ENCODE data around the gene PMEPA1.

Gene PMEPA1

GRCh38 chr20:57718490-57719009 lies 8.7 kb upstream of the PMEPA1 start:
- Histone ChIP-seq H3K79me2 (ENCODE audit: control insufficient read depth, low read length) (no peaks in the 10 kb centered on the region), H3K27me3 (ENCODE audit: control insufficient read depth, low read length) (peaks cover 23% of the 10 kb centered on the region), H3K4me2 (ENCODE audit: low read length) (peak overlapping the region; percentile 54), H3K9me2 (replicated peaks; ENCODE audit: control insufficient read depth, low read length) (no peaks in the 10 kb centered on the region), H3K4me3 (ENCODE audit: low read length) (peak overlapping the region; percentile 36), H3F3A (ENCODE audit: control insufficient read depth, insufficient read depth) (peaks cover 3% of the 10 kb centered on the region; the same call in 1 of the 2 replicates), H3K27ac (ENCODE audit: low read depth, low read length) (no peak overlapping the region), H4K20me1 (ENCODE audit: control insufficient read depth, insufficient read depth, low read depth, low read length) (no peaks in the 10 kb centered on the region), H3K9me3 (ENCODE audit: control insufficient read depth, insufficient read depth, low read length) (no peaks in the 10 kb centered on the region), H3K36me3 (ENCODE audit: control insufficient read depth, low read length) (no peaks in the 10 kb centered on the region), H3K4me1 (ENCODE audit: control insufficient read depth, low read length) (peaks cover 13% of the 10 kb centered on the region)
- TF ChIP-seq CTCF (IDR thresholded peaks at IDR 0.05; ENCODE audit: low read depth, low read length, poor library complexity, severe bottlenecking) (no peak), EZH2phosphoT487 (IDR thresholded peaks at IDR 0.05; ENCODE audit: borderline replicate concordance, low read length) (no peak)

- TF ChIP-seq EZH2phosphoT487 (IDR thresholded peaks at IDR 0.05; ENCODE audit: borderline replicate concordance, low read length) (no peak), CTCF (IDR thresholded peaks at IDR 0.05; ENCODE audit: low read depth, low read length, poor library complexity, severe bottlenecking) (no peak)
- H3K36me3 ChIP-seq (ENCODE audit: control insufficient read depth, low read length): no peaks in the 10 kb centered on the region
- H3K9me2 ChIP-seq (replicated peaks; ENCODE audit: control insufficient read depth, low read length): no peaks in the 10 kb centered on the region
- peaks cover 13% of the 10 kb centered on the region for H3K4me1 ChIP-seq (ENCODE audit: control insufficient read depth, low read length)
- peak overlapping the region; percentile 54; the same call in 1 of the 2 replicates for H3K4me2 ChIP-seq (ENCODE audit: low read length)
- peaks cover 3% of the 10 kb centered on the region; the same call in 1 of the 2 replicates for H3F3A ChIP-seq (ENCODE audit: control insufficient read depth, insufficient read depth)
- no peak overlapping the region for H3K27ac ChIP-seq (ENCODE audit: low read depth, low read length)
- no peak overlapping the region for H3K4me3 ChIP-seq (ENCODE audit: low read length)
- no peaks in the 10 kb centered on the region for H3K9me3 ChIP-seq (ENCODE audit: control insufficient read depth, insufficient read depth, low read length)
- H4K20me1 ChIP-seq (ENCODE audit: control insufficient read depth, insufficient read depth, low read depth, low read length): no peaks in the 10 kb centered on the region
- H3K27me3 ChIP-seq (ENCODE audit: control insufficient read depth, low read length): peaks cover 16% of the 10 kb centered on the region
- H3K79me2 ChIP-seq (ENCODE audit: control insufficient read depth, low read length): no peaks in the 10 kb centered on the region
These were observed 8.0 kb upstream of the PMEPA1 start for GRCh38 chr20:57717797-57718196.

GRCh38 chr20:57716901-57717300 lies 7.1 kb upstream of the PMEPA1 start:
- Histone ChIP-seq H3K4me1 (ENCODE audit: control insufficient read depth, low read length) (peaks cover 13% of the 10 kb centered on the region), H3K27me3 (ENCODE audit: control insufficient read depth, low read length) (peaks cover 16% of the 10 kb centered on the region), H3K4me3 (ENCODE audit: low read length) (no peak overlapping the region), H3K27ac (ENCODE audit: low read depth, low read length) (no peak overlapping the region), H3K36me3 (ENCODE audit: control insufficient read depth, low read length) (no peaks in the 10 kb centered on the region), H3K9me3 (ENCODE audit: control insufficient read depth, insufficient read depth, low read length) (no peaks in the 10 kb centered on the region), H3K9me2 (replicated peaks; ENCODE audit: control insufficient read depth, low read length) (no peaks in the 10 kb centered on the region), H3K79me2 (ENCODE audit: control insufficient read depth, low read length) (no peaks in the 10 kb centered on the region), H4K20me1 (ENCODE audit: control insufficient read depth, insufficient read depth, low read depth, low read length) (no peaks in the 10 kb centered on the region), H3F3A (ENCODE audit: control insufficient read depth, insufficient read depth) (peaks cover 3% of the 10 kb centered on the region; the same call in 1 of the 2 replicates), H3K4me2 (ENCODE audit: low read length) (no peak overlapping the region)
- TF ChIP-seq CTCF (IDR thresholded peaks at IDR 0.05; ENCODE audit: low read depth, low read length, poor library complexity, severe bottlenecking): no peak
